Duodenal mucosa (tissue), 2 donors: ENCODE measurements around the gene RAB3B.
"Not testable (repeated sequence)": the region's sequence is repeated elsewhere in the genome, so short reads cannot be mapped to it uniquely, and the experiment has no call there.

Source experiments
- H3K27ac ChIP-seq: one replicate; pipeline ENCODE4 v1.7.0; 2013; ENCODE audit warnings: low read depth, low read length
- H3K27me3 ChIP-seq, 2 donors: one replicate each; pipeline ENCODE4 v1.7.0; 2013; ENCODE audit warnings: low read length in 2 of 2, control low read depth in 1 of 2; ENCODE audit not compliant: insufficient read depth in 2 of 2, control insufficient read depth in 1 of 2
- H3K36me3 ChIP-seq, 2 donors: one replicate each; pipeline ENCODE4 v1.7.0; 2013; ENCODE audit warnings: low read length in 2 of 2, control low read depth in 1 of 2; ENCODE audit not compliant: insufficient read depth in 2 of 2, control insufficient read depth in 1 of 2
- H3K4me1 ChIP-seq, 2 donors: one replicate each; pipeline ENCODE4 v1.7.0; 2013; ENCODE audit warnings: low read length in 2 of 2, control low read depth in 1 of 2; ENCODE audit not compliant: insufficient read depth in 2 of 2, control insufficient read depth in 1 of 2
- H3K4me3 ChIP-seq, 2 donors: one replicate each; pipeline ENCODE4 v1.7.0; 2013; ENCODE audit warnings: low read length in 2 of 2, low read depth in 1 of 2
- H3K9ac ChIP-seq, 2 donors: one replicate each; pipeline ENCODE4 v1.7.0; 2013; ENCODE audit warnings: low read length in 2 of 2, low read depth in 1 of 2
- H3K9me3 ChIP-seq, 2 donors: one replicate each; pipeline ENCODE4 v1.7.0; 2013; ENCODE audit warnings: low read length in 2 of 2, control low read depth in 1 of 2; ENCODE audit not compliant: control insufficient read depth in 1 of 2

Gene RAB3B

DNA sequence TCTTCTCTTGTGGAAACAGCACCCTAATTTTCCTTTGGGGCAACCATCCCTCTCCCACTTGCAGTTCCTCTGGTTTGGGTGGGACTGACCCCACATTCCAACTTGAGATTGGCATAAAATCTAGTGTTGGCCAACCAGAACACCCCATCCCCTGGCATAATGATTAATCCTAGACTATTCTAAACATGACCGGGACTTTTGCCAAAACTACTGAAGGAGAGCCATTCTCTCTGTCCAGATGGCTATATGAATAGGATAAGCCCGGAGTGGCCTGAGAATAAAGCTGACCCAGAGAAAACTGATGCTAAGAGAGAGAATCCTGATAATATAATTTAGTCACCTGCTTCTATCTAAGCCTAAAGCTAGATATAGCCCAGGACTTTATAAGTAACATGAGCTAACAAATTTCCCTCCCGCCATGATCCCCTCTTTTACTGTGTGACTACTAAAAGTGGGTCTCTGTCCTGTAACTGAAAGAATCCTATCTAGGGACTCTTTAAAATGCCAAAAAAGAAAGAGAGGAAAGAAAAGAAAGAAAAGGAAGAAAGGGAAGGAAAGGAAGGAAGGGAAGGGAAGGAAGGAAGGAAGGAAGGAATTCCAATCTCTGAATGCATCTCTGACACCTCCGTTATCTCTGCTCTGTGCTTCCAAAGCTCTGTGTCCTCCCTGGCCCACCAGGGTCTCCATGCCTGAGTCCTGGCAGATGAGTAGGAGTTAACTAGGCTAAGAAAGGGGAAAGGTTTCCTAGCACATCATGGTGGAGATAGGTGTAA, 84.0 kb downstream of the RAB3B start:
- no peak overlapping the region for H3K9ac ChIP-seq
- no peaks in the 10 kb centered on the region for H3K36me3 ChIP-seq
- H3K9me3 ChIP-seq = no peaks in the 10 kb centered on the region
- H3K4me3 ChIP-seq = no peak overlapping the region
- H3K27me3 ChIP-seq = peaks cover 0 to 7% of the 10 kb centered on the region in 2 donors
- no peak overlapping the region for H3K27ac ChIP-seq
- no peaks in the 10 kb centered on the region for H3K4me1 ChIP-seq

DNA sequence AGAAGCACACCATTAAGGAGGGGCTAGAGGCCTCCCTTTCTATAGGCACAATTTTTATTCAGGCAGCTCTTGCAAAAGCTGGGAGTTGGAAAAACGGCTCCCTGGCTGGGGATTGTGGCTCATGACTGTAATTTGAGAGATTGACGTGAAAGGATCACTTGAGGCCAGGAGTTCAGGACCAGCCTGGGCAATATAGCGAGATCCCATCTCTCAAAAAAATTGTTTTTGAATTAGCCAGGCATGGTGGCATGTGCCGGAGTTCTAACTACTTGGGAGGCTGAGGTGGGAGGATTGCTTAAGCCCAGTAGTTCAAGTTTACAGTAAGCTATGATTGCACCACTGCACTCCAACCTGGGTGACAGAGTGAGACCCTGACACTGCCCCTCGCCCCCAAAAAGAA, 88.0 kb downstream of the RAB3B start:
- no peaks in the 10 kb centered on the region for H3K9me3 ChIP-seq
- H3K27ac ChIP-seq = no peak overlapping the region
- H3K27me3 ChIP-seq = peaks cover 0 to 2% of the 10 kb centered on the region in 2 donors
- H3K36me3 ChIP-seq = no peaks in the 10 kb centered on the region
- H3K9ac ChIP-seq = no peak overlapping the region
- no peak overlapping the region for H3K4me3 ChIP-seq
- no peaks in the 10 kb centered on the region for H3K4me1 ChIP-seq

DNA sequence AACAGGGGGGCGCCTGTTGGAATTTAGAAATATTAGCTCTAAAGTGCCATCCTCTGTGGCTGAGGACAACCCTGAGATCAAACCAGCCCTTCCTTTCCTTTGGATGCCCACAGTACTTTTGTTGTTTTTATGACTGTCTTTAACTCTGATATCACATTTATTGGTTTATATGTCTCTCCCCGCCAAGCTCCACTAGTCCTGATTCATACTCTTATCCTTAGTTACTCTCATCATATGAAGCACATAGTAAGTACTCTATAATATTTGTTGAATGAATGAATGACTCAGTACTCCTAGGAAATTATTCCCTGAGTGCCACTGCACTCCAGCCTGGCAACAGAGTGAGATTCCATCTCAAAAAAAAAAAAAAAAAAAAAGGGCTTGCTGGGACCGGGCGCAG, 89.3 kb downstream of the RAB3B start:
- no peak overlapping the region for H3K9ac ChIP-seq
- no peaks in the 10 kb centered on the region for H3K4me1 ChIP-seq
- H3K36me3 ChIP-seq = no peaks in the 10 kb centered on the region
- H3K27ac ChIP-seq = no peak overlapping the region
- no peak overlapping the region for H3K4me3 ChIP-seq
- peaks cover 2 to 3% of the 10 kb centered on the region in 2 donors for H3K27me3 ChIP-seq
- H3K9me3 ChIP-seq = no peaks in the 10 kb centered on the region

DNA sequence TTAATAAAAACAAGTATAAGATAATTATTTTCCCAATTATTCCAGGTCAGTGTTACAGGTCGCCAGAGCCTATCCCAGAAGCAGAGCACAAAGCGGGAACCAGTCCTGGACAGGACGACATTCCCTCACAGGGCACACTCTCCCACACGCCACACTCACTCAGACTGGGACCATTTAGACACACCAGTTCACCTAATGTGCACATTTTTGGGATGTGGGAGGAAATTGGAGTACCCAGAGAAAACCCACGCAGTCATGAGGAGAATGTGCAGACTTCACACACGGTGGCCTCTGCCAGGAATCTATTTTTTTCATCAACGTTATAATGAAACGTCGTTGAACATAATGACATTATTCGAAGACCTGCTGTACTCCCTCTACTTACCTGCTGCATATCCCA, 91.5 kb downstream of the RAB3B start:
- Histone ChIP-seq H3K36me3 (no peaks in the 10 kb centered on the region), H3K4me1 (no peaks in the 10 kb centered on the region), H3K27me3 (peaks cover 2 to 6% of the 10 kb centered on the region in 2 donors), H3K27ac (no peak overlapping the region), H3K9me3 (no peaks in the 10 kb centered on the region), H3K4me3 (no peak overlapping the region), H3K9ac (no peak overlapping the region)

DNA sequence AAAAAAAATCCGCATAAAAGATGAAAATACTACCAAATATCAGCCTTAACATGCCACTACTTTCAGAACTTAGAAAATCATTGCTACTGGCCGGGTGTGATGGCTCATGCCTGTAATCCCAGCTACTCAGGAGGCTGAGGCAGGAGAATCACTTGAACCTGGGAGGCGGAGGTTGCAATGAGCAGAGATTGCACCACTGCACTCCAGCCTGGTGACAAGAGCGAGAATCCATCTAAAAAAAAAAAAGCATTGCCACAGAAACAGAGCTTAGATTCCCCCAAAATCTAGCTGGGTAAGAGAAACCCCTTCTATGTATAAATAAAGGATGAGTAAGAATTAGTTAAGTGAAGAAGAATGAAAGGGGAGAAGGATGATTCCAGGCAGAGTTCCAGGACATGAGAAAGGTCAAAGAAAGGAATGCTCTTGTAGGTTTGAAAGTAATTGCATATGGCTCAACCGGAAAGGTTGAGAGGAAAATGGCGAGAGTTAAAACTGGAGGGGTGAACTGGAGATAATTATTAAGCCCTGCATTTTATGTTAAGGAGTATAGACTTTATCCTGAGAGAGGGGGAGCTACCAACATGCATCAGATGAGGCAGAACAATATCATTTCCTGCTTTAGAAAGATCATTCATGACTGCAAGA, 92.3 kb downstream of the RAB3B start:
- H3K4me1 ChIP-seq = no peaks in the 10 kb centered on the region
- H3K27me3 ChIP-seq = peaks cover 2 to 6% of the 10 kb centered on the region in 2 donors
- no peak overlapping the region for H3K9ac ChIP-seq
- H3K4me3 ChIP-seq = no peak overlapping the region
- H3K9me3 ChIP-seq = no peaks in the 10 kb centered on the region
- no peaks in the 10 kb centered on the region for H3K36me3 ChIP-seq
- no peak overlapping the region for H3K27ac ChIP-seq

DNA sequence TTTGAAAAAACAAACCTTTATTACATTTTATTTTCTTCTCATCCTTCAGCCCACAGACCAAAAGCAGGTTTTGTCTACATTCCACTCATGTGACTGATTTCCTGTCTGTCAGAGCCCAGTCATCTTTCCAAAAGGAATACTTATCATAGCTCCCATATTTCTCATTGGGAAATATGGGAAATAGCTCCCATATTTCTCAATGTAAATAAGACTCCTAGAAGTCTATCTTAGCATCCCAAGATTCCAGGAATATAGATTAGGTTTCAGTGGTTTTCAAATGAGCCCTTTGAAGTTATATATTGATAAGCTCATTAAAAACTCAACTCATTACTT, 92.8 kb downstream of the RAB3B start:
- no peaks in the 10 kb centered on the region for H3K36me3 ChIP-seq
- H3K9ac ChIP-seq = no peak overlapping the region
- H3K9me3 ChIP-seq = no peaks in the 10 kb centered on the region
- H3K4me3 ChIP-seq = no peak overlapping the region
- no peak overlapping the region for H3K27ac ChIP-seq
- H3K4me1 ChIP-seq = no peaks in the 10 kb centered on the region
- peaks cover 5 to 6% of the 10 kb centered on the region in 2 donors for H3K27me3 ChIP-seq

DNA sequence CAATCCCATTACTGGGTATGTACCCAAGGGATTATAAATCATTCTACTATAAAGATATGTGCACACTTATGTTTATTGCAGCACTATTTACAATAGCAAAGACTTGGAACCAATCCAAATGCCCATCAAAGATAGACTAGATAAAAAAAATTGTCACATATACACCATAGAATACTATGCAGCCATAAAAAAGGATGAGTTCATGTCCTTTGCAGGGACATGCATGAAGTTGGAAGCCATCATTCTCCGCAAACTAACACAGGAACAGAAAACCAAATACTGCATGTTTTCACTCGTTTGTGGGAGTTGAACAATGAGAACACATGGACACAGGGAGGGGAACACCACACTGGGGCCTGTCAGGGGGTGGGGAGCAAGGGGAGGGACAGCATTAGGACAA, 95.8 kb downstream of the RAB3B start:
- not testable (repeated sequence) for H3K9me3 ChIP-seq, H3K4me3 ChIP-seq, H3K9ac ChIP-seq, H3K27ac ChIP-seq, H3K4me1 ChIP-seq, H3K36me3 ChIP-seq
- H3K27me3 ChIP-seq = peaks cover 5 to 10% of the 10 kb centered on the region in 2 donors

DNA sequence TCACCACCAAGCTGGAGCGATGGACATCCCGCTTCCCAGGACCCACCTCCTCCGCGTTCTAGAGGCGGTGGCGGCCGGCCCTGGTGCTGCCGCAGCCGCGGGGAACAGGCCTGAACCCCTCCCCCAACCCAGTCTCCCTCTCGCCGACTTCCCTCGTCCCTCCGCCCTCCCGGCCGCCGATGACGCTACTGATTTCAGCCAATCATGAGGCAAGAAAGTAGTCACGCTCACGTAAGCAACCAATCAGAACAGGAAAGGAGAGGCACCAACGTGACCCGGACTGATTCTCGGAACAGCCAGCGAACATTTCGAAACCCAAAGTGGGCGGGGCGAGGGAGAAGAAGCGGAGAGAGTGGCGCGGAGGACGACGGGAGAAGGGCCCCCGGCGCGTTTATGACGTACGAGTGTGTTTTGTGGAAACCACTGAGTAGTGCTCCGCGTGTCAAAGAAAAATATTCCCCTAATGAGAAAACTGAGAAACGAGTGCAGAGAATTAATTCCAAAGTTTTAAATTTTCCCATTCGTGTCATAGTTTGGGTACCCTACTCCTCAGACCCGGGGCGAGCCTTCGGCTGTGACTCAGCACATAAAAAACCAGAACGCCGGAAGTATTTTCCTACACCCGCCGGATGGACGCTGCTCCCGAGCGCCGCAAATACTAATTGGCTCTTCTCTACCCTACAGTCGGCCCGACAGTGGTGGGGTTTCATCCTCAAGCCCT, 111.7 kb downstream of the RAB3B start, which contains the start of gene NRDC:
Gene NRDC, minus strand, starts transcription at position 112 of the 721 bp plus-strand sequence. CDS start 112 bp downstream, outside the sequence.
- peaks cover 23 to 29% of the 10 kb centered on the region in 2 donors for H3K4me1 ChIP-seq
- no peaks in the 10 kb centered on the region for H3K9me3 ChIP-seq
- H3K9ac ChIP-seq = peak within 1 kb of the TSS; percentile 97 to 99
- H3K36me3 ChIP-seq = no peaks in the 10 kb centered on the region
- peak within 1 kb of the TSS; percentile 98 to 99 for H3K4me3 ChIP-seq
- H3K27me3 ChIP-seq = peaks cover 4 to 6% of the 10 kb centered on the region in 2 donors
- H3K27ac ChIP-seq = peak within 1 kb of the TSS; percentile 96

DNA sequence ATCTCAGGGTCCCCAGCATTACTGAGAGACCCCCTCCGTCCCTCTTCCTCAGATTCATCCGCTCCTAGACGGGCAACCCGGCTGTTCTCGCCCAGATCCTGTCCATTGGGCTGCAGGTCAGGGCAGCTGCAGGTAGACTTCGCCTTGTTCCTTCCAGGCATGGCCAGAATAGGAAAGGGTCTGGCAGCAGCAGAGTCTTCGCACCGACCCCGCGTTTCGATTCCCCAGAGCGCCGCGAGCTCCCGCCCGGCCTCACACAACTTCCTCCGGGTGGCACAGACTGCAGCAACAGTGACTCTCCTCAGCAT, 112.2 kb downstream of the RAB3B start:
- Histone ChIP-seq H3K4me1 (peaks cover 23 to 29% of the 10 kb centered on the region in 2 donors), H3K27me3 (peaks cover 4 to 6% of the 10 kb centered on the region in 2 donors), H3K27ac (peak overlapping the region; percentile 96), H3K9ac (peak overlapping the region; percentile 97 to 99), H3K4me3 (peak overlapping the region; percentile 98 to 99), H3K9me3 (no peaks in the 10 kb centered on the region), H3K36me3 (no peaks in the 10 kb centered on the region)
